Left lobe of liver (tissue), 2 donors: ENCODE data around the gene MBNL1. TPM values are rescaled to one million over a fixed set of nuclear protein-coding genes. Genes with fewer than 3 reads are reported as not detected.
A peak's percentile ranks its signal among the peaks of the same experiment; 100 is the strongest.

Source experiments
- ATAC-seq: fragments of 200-7000 bp; cut with Tn5 transposase; one replicate; pipeline ENCODE4 v1.9.1; 2020; ENCODE audit warnings: mild to moderate bottlenecking, moderate library complexity
- DNase-seq: peaks from one replicate; pipeline ENCODE4 v3.0.0-alpha.2; 2020; ENCODE audit warnings: low spot score
- total RNA-seq: library from RNA; stranded (reverse); gene quantifications from one replicate; pipeline ENCODE4 v1.2.1, GENCODE V29; 2021
- donor health status: DM: no; HTN: no; CAD: no; lungs with moderate emphysema.
- donor health status: DM: no; HTN: yes; CAD: no.

MBNL1 gene
- total RNA-seq, 1 donor from 2014 or later, result 48.4 TPM

GRCh38 chr3:152466784-152467183 lies 198.1 kb downstream of the MBNL1 start:
- no peak for DNase-seq
- ATAC-seq, result peak; percentile 62

DNA sequence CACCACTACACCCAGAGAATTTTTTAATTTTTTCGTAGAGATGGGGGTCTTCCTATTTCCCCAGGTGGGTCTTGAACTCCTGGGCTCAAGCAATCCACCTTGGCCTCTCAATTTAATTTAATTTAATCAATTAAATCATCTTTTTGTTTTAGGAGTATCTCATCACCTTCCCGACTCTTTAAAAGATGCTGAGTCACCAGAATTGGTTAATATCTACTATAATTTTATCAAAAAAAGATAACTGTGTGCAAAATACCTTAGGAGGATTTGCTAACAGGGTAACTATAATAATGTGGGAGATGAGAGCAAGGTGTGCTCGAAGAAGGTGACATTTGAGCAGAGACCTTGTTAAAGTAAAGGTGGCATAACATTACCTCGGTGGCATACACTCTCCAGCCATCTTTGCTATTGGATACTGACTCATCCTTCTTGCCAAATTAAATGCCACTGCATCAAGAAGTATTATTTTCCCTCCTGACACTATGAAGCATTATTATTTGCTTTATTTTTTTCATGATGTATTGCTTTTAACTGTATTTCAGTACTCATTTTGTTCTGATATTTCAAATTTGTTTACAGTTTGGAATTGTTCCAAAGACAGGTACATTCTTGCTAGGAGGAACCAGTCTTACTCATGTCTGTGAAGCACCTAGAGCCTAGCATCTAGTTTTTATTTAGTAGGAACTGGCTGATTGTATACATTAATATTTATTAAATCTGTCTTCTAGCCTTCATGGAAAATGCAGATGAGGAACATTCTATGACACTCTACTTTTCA lies 200.7 kb downstream of the MBNL1 start:
- DNase-seq (no peak), ATAC-seq (no peak)

- ATAC-seq, result no peak
These were observed 201.4 kb downstream of the MBNL1 start for GRCh38 chr3:152470095-152470494.

GRCh38 chr3:152470893-152471292 lies 202.2 kb downstream of the MBNL1 start:
- no peak for ATAC-seq
- DNase-seq, result no peak

More at GRCh38 chr3:152470095-152470494, 201.4 kb downstream of the MBNL1 start:
- no peak for DNase-seq

GRCh38 chr3:152471814-152472671 lies 203.3 kb downstream of the MBNL1 start:
- DNase-seq, result peak; percentile 63
- peak; percentile 95 for ATAC-seq

- DNase-seq (no peak), ATAC-seq (no peak)
These were observed 203.9 kb downstream of the MBNL1 start for GRCh38 chr3:152472672-152472954.

DNA sequence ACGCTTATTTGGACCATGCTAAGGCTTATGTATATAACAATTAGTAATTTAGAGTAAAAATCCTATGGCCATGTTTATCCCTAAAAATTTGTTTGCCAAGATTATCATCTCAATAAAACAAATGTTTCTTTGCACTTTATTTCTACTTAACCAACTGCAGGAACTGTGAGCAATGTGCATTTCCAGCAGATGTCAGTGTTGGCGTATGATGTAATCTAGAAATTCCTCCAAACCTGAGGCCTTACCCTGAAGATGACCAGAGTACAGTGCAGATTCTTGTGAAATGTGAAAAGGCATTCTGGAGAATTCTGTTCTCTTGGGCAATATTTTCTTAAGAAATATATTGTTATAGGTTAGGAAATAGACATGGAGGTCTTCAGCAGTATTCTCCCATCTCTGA lies 205.9 kb downstream of the MBNL1 start:
- peak; percentile 61 for ATAC-seq
- no peak for DNase-seq

DNA sequence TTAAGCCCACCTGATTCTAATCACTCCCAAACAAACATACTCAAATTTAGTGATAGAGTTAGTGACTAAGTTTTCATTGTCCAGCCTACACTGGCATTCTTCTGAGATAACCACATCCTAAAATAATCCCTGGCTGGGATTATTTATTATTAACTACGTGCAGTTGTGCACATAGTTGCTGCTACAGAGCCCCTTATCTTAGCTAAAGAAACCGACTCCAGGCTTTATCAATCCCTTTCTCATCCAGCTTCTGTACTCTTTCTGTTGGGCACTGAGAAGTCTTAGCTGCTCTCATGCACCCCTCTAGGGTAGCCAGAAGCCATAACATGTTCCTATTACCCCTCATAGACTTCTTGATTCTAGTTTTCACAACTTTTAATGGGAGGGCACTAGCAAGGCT lies 208.7 kb downstream of the MBNL1 start:
- ATAC-seq (no peak), DNase-seq (no peak)

DNA sequence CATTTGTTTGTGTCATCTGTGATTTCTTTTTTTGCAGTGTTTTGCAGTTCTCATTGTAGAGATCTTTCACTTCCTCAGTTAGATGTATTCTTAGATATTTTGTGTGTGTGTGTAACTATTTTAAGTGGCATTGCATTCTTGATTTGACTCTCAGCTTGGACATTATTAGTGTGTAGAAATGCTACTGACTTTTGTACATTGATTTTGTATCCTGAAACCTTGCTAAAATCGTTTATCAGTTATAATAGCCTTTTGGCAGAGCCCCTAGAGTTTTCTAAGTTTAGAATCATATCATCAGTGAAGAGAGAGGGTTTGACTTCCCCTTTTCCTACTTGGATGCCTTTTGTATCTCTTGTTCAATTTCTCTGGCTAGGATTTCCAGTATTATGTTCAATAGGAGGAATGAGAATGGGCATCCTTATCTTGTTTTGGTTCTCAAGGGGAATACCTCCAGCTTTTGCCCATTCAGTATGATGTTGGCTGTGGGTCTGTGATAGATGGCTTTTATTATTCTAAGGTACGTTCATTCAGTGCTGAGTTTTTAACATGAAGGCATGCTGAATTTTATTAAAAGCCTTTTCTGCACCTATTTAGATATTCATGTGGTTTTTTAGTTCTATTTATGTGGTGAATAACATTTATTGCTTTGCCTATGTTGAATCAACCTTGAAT lies 211.7 kb downstream of the MBNL1 start:
- ATAC-seq, result no peak
- DNase-seq, result no peak

DNA sequence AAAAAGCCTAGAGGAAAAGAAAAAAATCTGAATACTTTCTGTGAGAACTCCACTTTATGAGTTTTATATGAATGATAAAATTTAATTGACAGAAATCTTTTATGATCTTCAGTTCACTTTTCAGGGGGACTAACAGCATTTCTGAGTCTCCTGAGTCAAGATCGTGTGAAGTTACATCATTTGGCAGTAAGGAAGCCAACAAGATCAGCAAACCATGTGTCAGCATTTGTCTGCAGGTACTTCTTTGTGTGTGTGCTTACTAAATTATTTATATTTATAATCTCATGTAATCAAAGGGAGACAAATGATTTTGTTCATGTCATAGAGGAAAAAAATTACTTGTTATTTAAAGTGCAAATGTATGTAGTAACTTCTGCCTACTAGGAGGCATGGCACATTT lies 217.6 kb downstream of the MBNL1 start:
- ATAC-seq, result no peak
- no peak for DNase-seq

DNA sequence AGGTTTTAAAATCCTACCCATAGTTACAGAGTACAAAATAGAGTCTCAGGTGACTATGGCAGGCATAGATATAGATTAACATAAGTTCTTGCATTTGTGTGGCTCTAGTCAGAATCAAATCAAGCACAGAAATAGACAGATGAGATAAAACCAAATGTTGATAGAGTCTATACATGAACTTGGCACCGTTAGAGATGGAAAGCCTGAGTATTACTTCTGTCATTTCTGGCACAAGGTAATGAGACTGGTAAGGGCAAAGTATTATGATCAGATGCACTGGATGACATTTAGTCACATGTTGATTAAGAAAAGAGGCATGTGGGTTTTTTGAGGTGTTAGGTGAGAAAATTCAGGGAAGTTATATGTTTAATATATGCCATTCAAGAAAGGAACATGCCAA lies 219.7 kb downstream of the MBNL1 start:
- ATAC-seq (no peak), DNase-seq (no peak)

GRCh38 chr3:152491922-152492321 lies 223.2 kb downstream of the MBNL1 start:
- ATAC-seq (no peak), DNase-seq (no peak)

DNA sequence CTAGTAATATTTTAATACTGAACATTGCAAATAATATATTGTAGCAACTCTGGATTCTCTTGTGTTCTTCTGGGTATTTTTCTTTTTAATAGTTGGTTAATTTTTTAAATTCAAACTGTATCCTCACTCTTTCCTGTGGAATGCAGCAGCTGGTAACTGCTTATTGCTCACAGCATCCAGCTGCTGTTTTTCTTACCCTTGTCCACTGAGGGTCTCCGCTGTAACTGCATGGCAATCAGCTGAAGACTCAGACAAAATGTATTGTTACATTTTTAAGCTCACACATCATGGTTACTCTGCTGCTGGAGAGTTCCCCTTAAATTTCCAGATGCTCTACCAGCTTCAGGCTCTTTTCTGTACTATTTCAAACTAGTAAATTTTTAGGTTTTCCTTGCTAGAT lies 227.6 kb downstream of the MBNL1 start:
- no peak for ATAC-seq
- DNase-seq, result no peak

- no peak for ATAC-seq
- no peak for DNase-seq
These were observed 228.0 kb downstream of the MBNL1 start for GRCh38 chr3:152496716-152497115.

DNA sequence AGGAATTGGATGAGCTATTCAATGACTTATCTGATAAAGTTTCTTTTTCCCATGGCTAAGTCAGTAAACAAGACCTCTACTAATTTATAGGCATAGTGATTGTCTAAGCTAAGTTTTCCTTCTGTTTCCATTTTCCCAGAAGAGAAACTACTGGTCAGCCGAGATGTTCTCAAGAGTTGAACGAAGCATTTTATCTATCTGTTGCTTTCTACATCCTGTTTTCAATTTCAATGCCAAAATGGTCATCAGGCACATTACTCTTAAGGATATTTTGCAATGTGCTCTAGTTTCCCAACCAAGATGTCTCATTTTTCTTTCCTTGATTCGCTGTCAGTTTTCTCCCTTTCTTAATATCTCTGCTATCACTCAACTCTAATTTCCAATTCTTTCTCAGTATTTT lies 228.7 kb downstream of the MBNL1 start:
- DNase-seq (no peak), ATAC-seq (no peak)

- ATAC-seq (no peak), DNase-seq (no peak)
These were observed 229.2 kb downstream of the MBNL1 start for GRCh38 chr3:152497890-152498289.

DNA sequence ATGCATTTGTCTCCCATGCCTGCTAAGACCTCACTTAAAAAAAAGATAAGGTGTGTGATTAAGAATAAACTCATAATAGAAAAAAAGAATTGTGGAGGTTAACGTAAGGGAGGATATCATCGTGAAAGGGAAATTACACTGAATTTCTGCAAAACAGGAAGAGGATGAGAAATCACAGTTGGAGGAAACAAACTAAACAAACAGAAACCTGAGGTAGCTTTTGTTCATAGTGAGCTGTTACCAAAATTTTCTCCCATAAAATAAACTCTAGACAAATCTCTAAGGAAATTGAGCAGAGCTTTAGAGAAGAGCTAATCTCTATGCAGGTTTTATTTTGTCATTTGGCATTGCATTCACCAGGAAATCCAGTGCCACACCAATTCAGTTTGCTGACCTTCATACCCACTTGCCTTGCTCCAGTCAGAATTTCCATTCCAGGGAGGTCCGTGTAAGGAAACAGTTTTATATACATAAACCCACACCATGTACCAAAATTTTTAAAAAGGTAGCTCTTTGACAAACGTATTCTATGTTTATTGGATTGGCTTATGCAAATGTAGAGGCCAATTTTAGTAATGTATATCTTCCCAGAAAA lies 231.2 kb downstream of the MBNL1 start:
- no peak for DNase-seq

GRCh38 chr3:152505926-152506325 lies 237.2 kb downstream of the MBNL1 start:
- no peak for DNase-seq
- no peak for ATAC-seq

More for the DNA sequence above, 231.2 kb downstream of the MBNL1 start:
- no peak for ATAC-seq

DNA sequence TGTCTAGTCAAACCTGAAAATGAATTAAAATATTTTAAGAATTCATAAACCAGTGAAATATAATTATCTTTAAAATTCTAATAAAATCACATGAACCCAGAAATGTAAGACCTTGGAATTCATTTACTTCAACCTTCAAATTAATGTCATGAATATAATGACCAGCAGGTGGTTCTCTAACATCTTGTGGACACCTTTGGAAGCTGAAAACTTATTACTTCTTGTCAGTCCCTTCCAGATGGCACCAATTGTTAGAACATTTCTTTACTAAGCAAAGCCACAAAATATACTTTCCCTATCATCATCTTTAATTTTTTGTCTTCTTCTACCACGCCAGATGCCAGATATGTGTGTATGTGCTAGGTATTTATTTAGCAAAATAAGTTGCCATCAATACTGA lies 240.0 kb downstream of the MBNL1 start:
- DNase-seq (no peak), ATAC-seq (peak; percentile 64)

GRCh38 chr3:152511904-152512303 lies 243.2 kb downstream of the MBNL1 start:
- ATAC-seq, result no peak
- no peak for DNase-seq

GRCh38 chr3:152513301-152513960 lies 244.7 kb downstream of the MBNL1 start:
- DNase-seq, result no peak
- no peak for ATAC-seq
